ENCODE results near the gene NKD1. TPM values are rescaled to one million over a fixed set of nuclear protein-coding genes. Genes with fewer than 3 reads are reported as not detected.

Gene NKD1
- total and polyA plus RNA-seq, 8 donors = 0.44 to 284 (median 2.1) TPM

DNA sequence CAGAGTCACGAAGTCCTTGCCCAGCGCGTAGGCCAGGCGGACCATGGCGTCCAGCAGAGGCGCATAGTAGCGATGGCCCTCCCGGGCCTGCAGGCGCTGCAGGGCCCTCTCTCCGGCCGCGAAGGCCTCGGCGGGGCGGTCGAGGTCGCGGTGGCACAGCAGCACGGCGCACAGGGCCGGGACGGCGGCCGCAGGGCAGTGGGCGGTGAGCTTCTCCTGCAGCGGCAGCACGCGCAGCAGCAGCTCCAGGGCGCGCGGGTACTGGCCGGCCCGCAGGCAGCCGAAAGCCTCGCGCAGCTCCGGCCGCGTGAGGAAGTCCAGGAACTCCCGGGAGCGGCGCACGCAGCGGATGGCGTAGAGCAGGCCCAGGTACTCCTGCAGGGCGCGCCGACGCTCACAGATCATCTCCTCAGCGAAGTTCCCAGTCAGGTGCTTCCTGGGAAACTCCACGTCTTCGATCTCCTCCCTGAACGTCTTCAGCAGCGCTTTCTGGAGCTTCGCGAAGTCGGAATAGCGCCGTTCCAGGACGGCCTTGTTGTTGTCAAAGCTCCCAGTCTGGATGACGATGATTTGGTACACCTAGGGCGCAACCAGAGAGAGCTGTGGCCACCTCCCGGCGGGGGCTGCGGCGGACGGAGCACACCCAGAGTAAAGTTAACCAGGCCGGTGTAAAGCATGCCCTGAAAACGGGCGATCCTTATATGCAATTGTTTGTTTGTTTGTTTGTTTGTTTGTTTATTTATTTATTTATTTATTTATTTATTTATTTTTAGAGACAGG lies 125.5 kb downstream of the NKD1 start:
- H3K27ac ChIP-seq = no peak overlapping the region
- peaks cover 0 to 33% (median 25%) of the 10 kb centered on the region in 4 donors for H3K9me3 ChIP-seq
- peaks cover 0 to 3% (median 2%) of the 10 kb centered on the region in 4 donors for H3K4me1 ChIP-seq
- peaks cover 0 to 10% (median 0%) of the 10 kb centered on the region in 3 donors for H3K27me3 ChIP-seq
- H3K36me3 ChIP-seq = peaks cover 3 to 43% (median 26%) of the 10 kb centered on the region in 4 donors
- 55 to 80% (median 64%) methylated on average over 26 to 70 of the region's 70 CpGs for WGBS, 5 donors
- DNase-seq = no peak
- no peak overlapping the region for H3K4me3 ChIP-seq
- intact Hi-C loops (cut with DNase I; ENCODE audit: low total_unique reads) = no loop called here
- TF ChIP-seq CTCF (IDR thresholded peaks at IDR 0.05) = no peak
- no peak for TF ChIP-seq POLR2AphosphoS5 (IDR thresholded peaks at IDR 0.05)
- TF ChIP-seq EP300 (IDR thresholded peaks at IDR 0.05) = no peak
- TF ChIP-seq POLR2A (IDR thresholded peaks at IDR 0.05) = no peak

GRCh38 chr16:50674831-50675230 lies 126.6 kb downstream of the NKD1 start:
- Histone ChIP-seq H3K4me3 (no peak overlapping the region), H3K27ac (no peak overlapping the region), H3K27me3 (peaks cover 0 to 10% (median 0%) of the 10 kb centered on the region in 3 donors), H3K9me3 (peaks cover 0 to 33% (median 25%) of the 10 kb centered on the region in 4 donors), H3K36me3 (peaks cover 3 to 43% (median 26%) of the 10 kb centered on the region in 4 donors), H3K4me1 (peaks cover 0 to 8% (median 0%) of the 10 kb centered on the region in 4 donors)
- 88 to 95% (median 91%) methylated on average over 4 of the region's 4 CpGs for WGBS, 5 donors
- TF ChIP-seq POLR2A (IDR thresholded peaks at IDR 0.05) (no peak), EP300 (IDR thresholded peaks at IDR 0.05) (no peak), POLR2AphosphoS5 (IDR thresholded peaks at IDR 0.05) (no peak), CTCF (IDR thresholded peaks at IDR 0.05) (no peak)
- DNase-seq = no peak
- intact Hi-C loops (cut with DNase I; ENCODE audit: low total_unique reads) = no loop called here

- DNase-seq = no peak
- Histone ChIP-seq H3K27ac (no peak overlapping the region), H3K9me3 (peaks cover 0 to 33% (median 25%) of the 10 kb centered on the region in 4 donors), H3K27me3 (peaks cover 0 to 10% (median 0%) of the 10 kb centered on the region in 3 donors), H3K4me3 (no peak overlapping the region), H3K4me1 (peaks cover 0 to 8% (median 0%) of the 10 kb centered on the region in 4 donors), H3K36me3 (peaks cover 3 to 43% (median 26%) of the 10 kb centered on the region in 4 donors)
- 81 to 89% (median 82%) methylated on average over 23 of the region's 23 CpGs for WGBS, 5 donors
- no peak for TF ChIP-seq CTCF (IDR thresholded peaks at IDR 0.05)
- no peak for TF ChIP-seq EP300 (IDR thresholded peaks at IDR 0.05)
- intact Hi-C loops (cut with DNase I; ENCODE audit: low total_unique reads) = no loop called here
Measured at GRCh38 chr16:50675686-50676610, 127.8 kb downstream of the NKD1 start.

DNA sequence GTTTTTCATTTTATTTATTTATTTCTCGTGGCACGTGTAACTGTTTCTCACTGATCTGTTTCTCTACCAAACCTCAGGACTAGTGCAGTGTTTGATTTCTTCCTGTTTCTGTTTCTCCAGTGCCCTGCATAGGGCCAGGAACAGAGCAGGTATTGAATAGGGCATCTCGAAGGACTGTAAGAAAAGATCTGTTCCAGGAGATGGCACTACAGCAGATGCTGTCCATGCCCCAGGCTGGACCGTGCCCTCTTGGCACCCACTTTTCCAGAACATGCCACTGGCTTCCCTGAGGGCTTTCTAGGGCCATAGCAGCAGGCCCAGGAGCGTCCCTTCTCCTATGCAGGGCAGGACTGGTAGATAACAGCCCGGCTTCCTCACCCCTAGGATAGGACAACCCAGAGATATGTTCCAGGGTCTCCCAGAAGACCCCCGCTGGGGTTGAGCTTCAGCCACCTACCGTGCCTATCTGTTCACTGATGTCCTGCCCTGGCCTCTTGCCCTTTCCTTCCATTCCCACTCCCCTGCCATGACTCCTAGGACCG lies 128.6 kb downstream of the NKD1 start:
- Histone ChIP-seq H3K36me3 (peaks cover 3 to 43% (median 26%) of the 10 kb centered on the region in 4 donors), H3K9me3 (peaks cover 0 to 25% (median 22%) of the 10 kb centered on the region in 4 donors), H3K4me3 (no peak overlapping the region), H3K4me1 (peaks cover 0 to 8% (median 0%) of the 10 kb centered on the region in 4 donors), H3K27ac (no peak overlapping the region), H3K27me3 (peaks cover 0 to 10% (median 0%) of the 10 kb centered on the region in 3 donors)
- intact Hi-C loops (cut with DNase I; ENCODE audit: low total_unique reads) = no loop called here
- WGBS, 5 donors = 78 to 89% (median 80%) methylated on average over 9 of the region's 9 CpGs
- no peak for DNase-seq
- TF ChIP-seq POLR2A (IDR thresholded peaks at IDR 0.05) = no peak
- TF ChIP-seq POLR2AphosphoS5 (IDR thresholded peaks at IDR 0.05) = no peak
- no peak for TF ChIP-seq EP300 (IDR thresholded peaks at IDR 0.05)
- no peak for TF ChIP-seq CTCF (IDR thresholded peaks at IDR 0.05)

Measured in stomach (tissue), 9 donors.